HG03108 (cell line): ENCODE measurements around the gene PACRG.

Experiments used
- ATAC-seq: cut with Tn5 transposase; IDR thresholded peaks from one replicate; pipeline ENCODE4 v1.9.1; 2021; ENCODE audit warnings: moderate library complexity; ENCODE audit not compliant: unreplicated experiment

Gene PACRG

DNA sequence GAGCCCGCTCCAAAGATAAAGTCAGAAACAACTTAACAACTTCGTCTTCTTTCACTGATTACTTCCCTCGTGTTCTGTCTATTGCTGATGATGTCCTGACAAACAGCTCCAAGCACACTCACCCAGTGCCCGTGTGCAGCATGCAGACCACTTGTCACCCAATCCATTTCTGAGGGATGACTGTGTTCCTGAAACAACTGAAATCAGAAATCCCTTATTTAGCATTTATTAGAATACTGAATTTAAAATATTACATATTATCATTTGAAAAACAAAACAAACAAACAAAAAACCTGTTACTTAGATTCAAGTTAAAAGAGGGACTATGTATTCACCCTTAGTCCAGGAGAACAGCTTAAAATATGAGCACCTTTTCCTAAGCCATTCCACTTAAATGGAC, 463.0 kb downstream of the PACRG start:
- ATAC-seq, result no peak

- ATAC-seq, result no peak
Measured at GRCh38 chr6:163191704-163192537, 464.1 kb downstream of the PACRG start.

GRCh38 chr6:163192591-163192990, 464.8 kb downstream of the PACRG start:
- no peak for ATAC-seq

DNA sequence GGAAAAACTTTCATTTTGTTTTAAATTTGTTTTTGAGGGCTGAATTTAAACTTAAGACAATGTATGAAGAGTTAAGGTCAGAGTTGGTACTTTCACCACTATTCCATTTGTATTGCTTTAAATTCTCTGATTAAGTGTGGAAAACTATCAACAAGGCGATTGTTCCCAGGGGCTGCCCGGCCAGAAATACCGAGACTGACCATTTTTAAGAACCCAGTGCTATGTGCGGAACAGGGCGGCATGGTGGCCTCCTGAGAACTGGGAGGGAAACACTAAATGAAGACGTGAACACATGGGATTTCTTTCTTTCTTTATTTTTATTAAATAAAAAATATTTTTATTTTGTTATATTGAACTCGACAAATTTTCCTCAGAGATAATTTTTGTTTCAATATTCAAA, 465.6 kb downstream of the PACRG start:
- no peak for ATAC-seq

DNA sequence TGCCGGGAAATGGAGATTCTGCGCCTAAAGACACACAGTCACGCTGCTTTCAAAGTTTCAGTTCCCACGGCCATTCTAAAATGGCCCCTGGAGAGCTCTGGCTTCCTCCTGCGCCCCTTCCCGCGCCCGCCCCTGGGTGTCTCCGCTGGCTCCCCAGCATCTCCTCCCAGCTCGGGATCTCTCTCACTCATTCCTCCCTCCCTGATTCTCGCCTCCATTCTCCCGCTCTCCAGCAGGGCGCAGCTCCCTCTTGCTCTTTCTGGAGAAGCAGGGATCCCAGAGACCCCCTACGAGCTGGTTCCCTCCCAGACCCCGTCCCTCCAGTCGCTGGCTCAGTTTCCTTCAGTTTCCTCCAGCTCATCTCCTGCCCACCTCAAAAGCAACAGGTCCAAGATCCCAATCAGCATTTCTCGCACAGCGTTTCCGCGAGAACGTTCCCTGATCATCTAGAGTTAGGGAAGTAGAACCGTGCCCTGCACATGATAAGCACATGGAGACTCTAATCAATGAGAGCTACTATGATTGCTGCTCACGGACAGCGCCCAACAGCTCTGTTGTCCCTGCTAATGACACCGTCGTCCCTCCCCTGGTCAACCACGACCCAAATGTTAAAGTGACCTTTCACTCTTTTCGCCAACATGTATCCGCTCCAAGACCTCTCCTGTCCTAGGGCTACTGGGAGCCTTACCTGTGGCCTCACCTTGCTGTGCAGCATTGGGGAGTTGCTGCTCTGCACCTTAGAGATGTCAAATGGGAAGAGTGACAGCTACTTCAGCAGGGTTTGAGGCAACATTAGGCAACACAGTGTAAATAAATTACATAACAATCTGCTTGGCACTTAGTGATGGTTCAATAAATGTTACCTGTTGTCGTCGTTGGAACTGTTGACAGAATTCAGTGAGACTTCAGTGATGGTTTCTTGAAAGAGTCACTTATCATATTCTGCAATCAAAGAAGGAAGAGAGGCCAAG, 468.2 kb downstream of the PACRG start:
- ATAC-seq, result no peak

GRCh38 chr6:163197839-163198238, 470.1 kb downstream of the PACRG start:
- no peak for ATAC-seq

- no peak for ATAC-seq
Measured at GRCh38 chr6:163198396-163198795, 470.6 kb downstream of the PACRG start.

DNA sequence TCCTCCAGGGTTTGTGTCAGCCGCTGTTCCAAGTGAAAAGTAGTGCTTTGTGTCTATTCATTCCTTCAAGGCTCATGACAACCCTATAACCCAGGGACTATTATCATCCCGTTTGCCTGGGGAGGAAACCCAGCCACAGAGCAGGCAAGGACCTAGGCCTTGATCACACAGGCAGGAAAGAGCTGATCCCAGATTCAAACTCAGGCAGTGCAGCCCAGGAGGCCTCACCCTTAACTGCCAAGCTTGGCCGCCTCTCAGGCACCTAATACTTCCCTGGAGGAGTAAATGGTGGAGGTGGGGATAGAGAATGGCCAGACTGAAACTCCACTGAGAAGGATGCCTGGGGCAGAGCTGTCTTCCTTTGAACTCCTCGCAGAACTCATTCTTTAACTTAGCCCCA, 471.6 kb downstream of the PACRG start:
- no peak for ATAC-seq

GRCh38 chr6:163200289-163200688, 472.5 kb downstream of the PACRG start:
- ATAC-seq, result no peak

- no peak for ATAC-seq
Measured at GRCh38 chr6:163200694-163201093, 472.9 kb downstream of the PACRG start.

DNA sequence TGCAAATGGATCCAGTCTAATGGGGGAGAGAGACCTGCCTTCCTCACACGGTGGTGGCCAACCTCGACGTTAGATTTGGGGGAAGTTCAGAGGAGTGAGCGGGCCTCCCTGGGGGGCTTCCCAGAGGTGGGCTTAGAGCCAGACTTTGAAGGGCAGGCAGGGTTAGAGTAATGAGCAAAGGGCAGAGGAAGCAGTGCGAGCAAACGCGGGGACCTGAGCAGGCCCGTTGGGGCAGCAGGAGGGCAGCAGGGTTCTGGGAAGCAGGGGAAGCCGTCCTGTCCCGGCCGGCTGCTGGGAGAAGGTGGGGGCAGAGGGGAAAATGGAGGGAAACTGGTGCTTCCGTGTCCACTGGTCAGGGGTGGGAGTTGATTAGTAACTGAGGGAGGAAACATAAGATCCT, 474.1 kb downstream of the PACRG start:
- ATAC-seq, result no peak

GRCh38 chr6:163206196-163206595, 478.4 kb downstream of the PACRG start:
- ATAC-seq, result no peak

GRCh38 chr6:163207431-163208383, 479.9 kb downstream of the PACRG start:
- no peak for ATAC-seq

DNA sequence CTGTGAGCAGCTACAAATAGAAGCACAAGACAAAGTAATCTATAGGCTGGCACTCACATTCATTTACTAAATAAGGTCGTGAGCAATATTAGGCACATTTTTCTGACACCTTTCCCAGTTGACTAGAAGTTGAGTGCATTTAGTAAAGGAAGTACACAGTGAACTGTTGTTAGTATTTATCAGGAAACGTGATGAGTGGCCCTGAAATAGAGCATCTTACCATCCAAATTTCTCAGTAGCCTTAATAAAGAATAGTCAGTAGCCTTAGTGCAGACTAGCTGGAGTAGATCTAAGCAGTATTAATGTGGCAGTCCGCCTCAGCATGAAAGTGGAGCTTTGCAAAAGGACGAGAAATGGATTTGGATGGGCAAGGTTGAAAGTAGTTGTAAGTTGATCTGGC, 481.2 kb downstream of the PACRG start:
- ATAC-seq, result no peak

DNA sequence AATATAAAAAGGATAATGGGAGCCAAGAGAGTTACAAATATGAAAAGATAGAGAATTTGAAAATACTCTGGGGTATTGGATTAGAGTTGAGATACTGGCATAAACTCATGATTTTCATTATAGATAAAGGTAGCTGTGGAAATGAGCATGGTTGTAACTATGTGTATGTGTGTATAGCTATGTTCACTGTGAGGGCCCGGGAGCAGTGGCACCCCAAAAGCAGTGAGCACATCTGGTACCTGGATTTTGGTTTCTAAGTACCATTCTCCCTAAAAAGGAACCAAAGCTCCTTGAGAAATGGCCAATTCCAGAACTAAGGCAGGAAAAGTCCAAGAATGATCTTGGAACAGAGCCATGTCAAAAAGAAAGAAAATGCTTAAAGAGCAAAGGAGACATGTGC, 484.3 kb downstream of the PACRG start:
- ATAC-seq, result no peak

GRCh38 chr6:163214259-163214658, 486.5 kb downstream of the PACRG start:
- no peak for ATAC-seq

GRCh38 chr6:163218361-163218894, 490.7 kb downstream of the PACRG start:
- no peak for ATAC-seq

GRCh38 chr6:163226181-163226835, 498.5 kb downstream of the PACRG start:
- ATAC-seq, result no peak

- no peak for ATAC-seq
Measured at GRCh38 chr6:163226836-163227485, 499.2 kb downstream of the PACRG start.
